HL-60 (cell line): ENCODE data around the gene ZNF500.

Experiments used
- CTCF ChIP-seq: IDR thresholded peaks from one replicate; pipeline ENCODE4 v1.5.1; 2011; ENCODE audit warnings: low read length, control low read depth, inconsistent platforms; ENCODE audit not compliant: insufficient read depth
- POLR2AphosphoS5 ChIP-seq: IDR thresholded peaks from 2 replicates; pipeline ENCODE4 v1.6.1; 2012; ENCODE audit warnings: low read depth
- REST ChIP-seq: IDR thresholded peaks from 2 replicates; pipeline ENCODE4 v1.6.1; 2012; ENCODE audit warnings: low read depth; ENCODE audit not compliant: insufficient replicate concordance

DNA sequence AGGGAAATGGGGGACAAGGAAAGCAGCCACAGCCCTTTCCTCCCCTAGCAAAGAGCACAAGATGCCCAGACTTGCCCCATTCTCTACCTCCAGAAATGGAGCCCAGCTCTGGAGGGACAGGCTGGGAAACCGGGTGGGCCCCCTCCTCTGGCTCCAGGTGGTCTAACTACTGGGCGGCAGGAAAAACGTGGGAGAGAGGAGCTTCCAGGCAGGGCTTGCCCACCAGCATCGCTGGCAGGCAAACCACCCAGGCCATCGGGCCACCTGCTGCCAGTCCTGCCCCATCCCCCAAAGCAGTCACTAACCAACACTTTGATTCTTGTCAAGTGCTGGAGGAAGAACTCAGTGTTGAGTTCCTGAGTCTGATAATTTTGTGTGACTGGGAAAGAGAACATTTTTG is 48.5 kb downstream of the ZNF500 start:
- TF ChIP-seq CTCF: no peak
- no peak for TF ChIP-seq POLR2AphosphoS5
- no peak for TF ChIP-seq REST
